Hepatocyte (in vitro differentiated cells): ENCODE results near the gene FMN1. TPM values are rescaled to one million over a fixed set of nuclear protein-coding genes. Genes with fewer than 3 reads are reported as not detected.

Source experiments
- DNase-seq: peaks from one replicate; pipeline ENCODE4 v3.0.0-alpha.2; 2016; ENCODE audit warnings: low spot score
- H2AFZ ChIP-seq: fragments of 200-600 bp; sonication (generic); 2 replicates; pipeline ENCODE4 v1.6.0; 2016; ENCODE audit warnings: antibody characterized with exemption, mild to moderate bottlenecking
- H3K27ac ChIP-seq: fragments of 200-600 bp; sonication (generic); 2 replicates; pipeline ENCODE4 v1.5.1; 2016; ENCODE audit warnings: mild to moderate bottlenecking
- H3K27me3 ChIP-seq: fragments of 200-600 bp; sonication (generic); 2 replicates; pipeline ENCODE4 v1.6.1; 2016
- H3K36me3 ChIP-seq: fragments of 200-600 bp; sonication (generic); replicated peaks from 2 replicates; pipeline ENCODE4 v1.5.1; 2016; ENCODE audit warnings: low read depth; ENCODE audit not compliant: insufficient read depth
- H3K4me1 ChIP-seq: fragments of 200-600 bp; sonication (generic); 2 replicates; pipeline ENCODE4 v1.5.1; 2016; ENCODE audit warnings: mild to moderate bottlenecking, moderate library complexity; ENCODE audit not compliant: insufficient read depth
- H3K4me2 ChIP-seq: fragments of 200-600 bp; sonication (generic); 2 replicates; pipeline ENCODE4 v1.6.0; 2016
- H3K4me3 ChIP-seq: fragments of 200-600 bp; sonication (generic); 2 replicates; pipeline ENCODE4 v1.5.1; 2016; ENCODE audit warnings: mild to moderate bottlenecking
- H3K79me2 ChIP-seq: fragments of 200-600 bp; sonication (generic); 2 replicates; pipeline ENCODE4 v1.6.0; 2017; ENCODE audit warnings: mild to moderate bottlenecking
- H3K9me2 ChIP-seq: fragments of 200-600 bp; sonication (generic); replicated peaks from 2 replicates; pipeline ENCODE4 v1.6.0; 2017; ENCODE audit warnings: mild to moderate bottlenecking; ENCODE audit not compliant: insufficient read depth
- H3K9me3 ChIP-seq: fragments of 200-600 bp; sonication (generic); 2 replicates; pipeline ENCODE4 v1.5.1; 2016; ENCODE audit warnings: low read depth, mild to moderate bottlenecking
- H4K20me1 ChIP-seq: fragments of 200-600 bp; sonication (generic); 2 replicates; pipeline ENCODE4 v1.6.0; 2016; ENCODE audit warnings: mild to moderate bottlenecking; ENCODE audit not compliant: insufficient read depth, poor library complexity, severe bottlenecking
- CTCF ChIP-seq: fragments of 200-600 bp; sonication (generic); IDR thresholded peaks from 2 replicates; pipeline ENCODE4 v1.5.1; 2016; ENCODE audit warnings: antibody characterized with exemption, mild to moderate bottlenecking; ENCODE audit not compliant: poor library complexity
- EZH2 ChIP-seq: fragments of 200-600 bp; sonication (generic); IDR thresholded peaks from 2 replicates; pipeline ENCODE4 v1.6.1; 2016; ENCODE audit warnings: antibody characterized with exemption, mild to moderate bottlenecking, borderline replicate concordance
- EZH2phosphoT487 ChIP-seq: fragments of 200-600 bp; sonication (generic); IDR thresholded peaks from one replicate; pipeline ENCODE4 v1.6.1; 2018; ENCODE audit warnings: antibody characterized with exemption, mild to moderate bottlenecking, low read depth, moderate library complexity; ENCODE audit not compliant: unreplicated experiment, severe bottlenecking
- WGBS: methylation state at CpG from one replicate; pipeline ENCODE4 v1.1.6; 2016; ENCODE audit warnings: low lambda C conversion rate; ENCODE audit errors: missing lambda C conversion rate; 5-methylcytosine and 5-hydroxymethylcytosine counted together
- polyA plus RNA-seq: library from polyadenylated mRNA; unstranded; fragments of >200 nt; fragmentation: Nextera tagmentation; extraction: Ambion mirVana; gene quantifications from 2 replicates; pipeline ENCODE4 v1.2.1, GENCODE V29; 2016
- total RNA-seq: library from RNA; depleted of rRNA; stranded (reverse); fragments of >200 nt; gene quantifications from 2 replicates; pipeline ENCODE4 v1.2.3, GENCODE V29; 2014

FMN1 gene
- total and polyA plus RNA-seq, 2 experiments from 2014 or later = 0.07 to 0.70 TPM

- Histone ChIP-seq H3K9me3 (no peaks in the 10 kb centered on the region), H3K79me2 (no peaks in the 10 kb centered on the region), H3K9me2 (no peaks in the 10 kb centered on the region), H3K4me2 (no peak overlapping the region), H3K4me1 (no peaks in the 10 kb centered on the region), H4K20me1 (no peaks in the 10 kb centered on the region), H3K27ac (no peak overlapping the region), H2AFZ (no peak overlapping the region), H3K27me3 (no peaks in the 10 kb centered on the region), H3K4me3 (no peak overlapping the region), H3K36me3 (no peaks in the 10 kb centered on the region)
- 93% methylated on average over 3 of the region's 3 CpGs for WGBS
- peak; percentile 58 for DNase-seq
- TF ChIP-seq CTCF = peak; percentile 41
- TF ChIP-seq EZH2phosphoT487 = no peak
These were observed 21.7 kb upstream of the FMN1 start for GRCh38 chr15:33215941-33216872.

DNA sequence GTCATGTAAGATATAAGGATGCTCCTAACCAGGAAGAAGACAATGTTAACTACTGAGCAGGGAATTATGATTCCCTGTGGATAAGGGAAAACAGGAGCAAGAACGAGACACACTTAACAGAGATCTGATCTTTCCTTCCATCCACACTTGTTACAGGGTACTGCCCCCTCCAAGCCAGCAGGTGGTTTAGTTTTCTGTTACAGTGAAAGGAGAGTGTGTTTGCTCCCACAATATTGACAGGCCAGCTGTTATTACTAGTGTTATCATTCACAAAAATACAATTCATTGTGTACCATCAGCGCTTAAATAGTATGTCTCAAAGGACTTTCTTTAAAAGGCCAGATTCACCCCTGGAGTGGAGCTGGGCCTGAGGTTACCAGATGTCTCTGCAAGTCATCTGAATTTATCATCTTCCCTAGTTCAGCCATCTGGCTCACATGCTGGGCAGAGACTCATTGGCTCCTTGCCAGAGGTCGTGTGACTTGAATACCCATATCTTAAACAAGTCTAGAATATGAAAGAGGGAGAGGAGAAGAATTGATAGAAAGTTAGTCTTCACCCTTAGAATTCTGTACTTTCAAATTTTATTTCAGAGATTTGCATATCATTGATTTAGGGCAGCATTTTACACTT lies 16.8 kb upstream of the FMN1 start:
- Histone ChIP-seq H3K9me2 (no peaks in the 10 kb centered on the region), H2AFZ (no peak overlapping the region), H3K9me3 (no peaks in the 10 kb centered on the region), H4K20me1 (no peaks in the 10 kb centered on the region), H3K4me3 (no peak overlapping the region), H3K79me2 (no peaks in the 10 kb centered on the region), H3K4me2 (no peak overlapping the region), H3K36me3 (no peaks in the 10 kb centered on the region), H3K27me3 (no peaks in the 10 kb centered on the region), H3K4me1 (no peaks in the 10 kb centered on the region), H3K27ac (no peak overlapping the region)
- 57% methylated on average over 3 of the region's 3 CpGs for WGBS
- DNase-seq = peak; percentile 30
- TF ChIP-seq EZH2 (no peak), EZH2phosphoT487 (no peak), CTCF (no peak)

- WGBS = 80% methylated on average over 2 of the region's 2 CpGs
These were observed 15.3 kb upstream of the FMN1 start for GRCh38 chr15:33209575-33210481.

More at GRCh38 chr15:33209575-33210481, 15.3 kb upstream of the FMN1 start:
- Histone ChIP-seq H4K20me1 (no peaks in the 10 kb centered on the region), H3K27me3 (no peaks in the 10 kb centered on the region), H3K4me2 (no peak overlapping the region), H2AFZ (no peak overlapping the region), H3K9me2 (no peaks in the 10 kb centered on the region), H3K9me3 (no peaks in the 10 kb centered on the region), H3K36me3 (no peaks in the 10 kb centered on the region), H3K4me1 (no peaks in the 10 kb centered on the region), H3K27ac (no peak overlapping the region), H3K79me2 (no peaks in the 10 kb centered on the region), H3K4me3 (no peak overlapping the region)
- no peak for DNase-seq
- no peak for TF ChIP-seq EZH2
